PC-3 (cell line): Measurements from ENCODE around the gene LFNG. TPM values are rescaled to one million over a fixed set of nuclear protein-coding genes. Genes with fewer than 3 reads are reported as not detected.

Source experiments
- ATAC-seq: fragments of 200-7000 bp; cut with Tn5 transposase; 2 replicates; pipeline ENCODE4 v1.9.1; 2020; ENCODE audit warnings: mild to moderate bottlenecking, moderate library complexity
- BruUV-seq: library from RNA; stranded (reverse); fragments of 400-500 nt; replicated peaks from 2 replicates; lab custom pipeline; 2021; lab: Mats Ljungman, UMichigan
- CTCF ChIA-PET: fragments of 300-600 bp; sonication (Branson Sonifier 250); formaldehyde crosslinking; loops from one replicate; lab custom pipeline; 2022; ENCODE audit warnings: antibody characterized with exemption; lab: Charles Lee
- POLR2A ChIA-PET: fragments of 300-600 bp; sonication (Branson Sonifier 250); formaldehyde crosslinking; loops from one replicate; lab custom pipeline; 2022; ENCODE audit warnings: antibody characterized with exemption; ENCODE audit not compliant: unreplicated experiment; lab: Charles Lee
- DNase-seq: peaks from one replicate; pipeline ENCODE4 v3.0.0-alpha.2; 2015
- H2AFZ ChIP-seq: fragments of 300-600 bp; sonication (generic); 2 replicates; pipeline ENCODE4 v1.6.0; 2016; ENCODE audit warnings: antibody characterized with exemption, low read length
- H3F3A ChIP-seq: fragments of 300-600 bp; sonication (generic); one replicate; pipeline ENCODE4 v1.6.0; 2017; ENCODE audit warnings: antibody characterized with exemption, low read length, control low read depth, mild to moderate bottlenecking; ENCODE audit not compliant: unreplicated experiment
- H3K27ac ChIP-seq: fragments of 300-600 bp; sonication (generic); 2 replicates; pipeline ENCODE4 v1.5.1; 2016; ENCODE audit warnings: mild to moderate bottlenecking, low read length
- H3K27me3 ChIP-seq: fragments of 300-600 bp; sonication (generic); 2 replicates; pipeline ENCODE4 v1.6.1; 2016; ENCODE audit warnings: low read length, mixed read lengths
- H3K36me3 ChIP-seq: fragments of 300-600 bp; sonication (generic); 2 replicates; pipeline ENCODE4 v1.6.1; 2016; ENCODE audit warnings: low read depth, mixed run types, low read length, mixed read lengths
- H3K4me1 ChIP-seq: fragments of 300-600 bp; sonication (generic); 2 replicates; pipeline ENCODE4 v1.5.1; 2016; ENCODE audit warnings: low read length; ENCODE audit not compliant: insufficient read depth
- H3K4me2 ChIP-seq: fragments of 300-600 bp; sonication (generic); 2 replicates; pipeline ENCODE4 v1.6.0; 2016; ENCODE audit warnings: low read length
- H3K4me3 ChIP-seq: fragments of 300-600 bp; sonication (generic); 2 replicates; pipeline ENCODE4 v1.5.1; 2016; ENCODE audit warnings: mild to moderate bottlenecking, low read length, mixed read lengths
- H3K79me2 ChIP-seq: fragments of 300-600 bp; sonication (generic); 2 replicates; pipeline ENCODE4 v1.6.1; 2017; ENCODE audit warnings: low read length, mixed read lengths
- H3K9ac ChIP-seq: fragments of 300-600 bp; sonication (generic); 2 replicates; pipeline ENCODE4 v1.6.0; 2016; ENCODE audit warnings: mild to moderate bottlenecking, low read length
- H3K9me2 ChIP-seq: fragments of 300-600 bp; sonication (generic); replicated peaks from 2 replicates; pipeline ENCODE4 v1.6.1; 2016; ENCODE audit warnings: mixed run types, low read length, mixed read lengths
- H3K9me3 ChIP-seq: fragments of 300-600 bp; sonication (generic); 2 replicates; pipeline ENCODE4 v1.6.1; 2016; ENCODE audit warnings: low read length, mixed read lengths
- H4K20me1 ChIP-seq: fragments of 300-600 bp; sonication (generic); 2 replicates; pipeline ENCODE4 v1.6.1; 2016; ENCODE audit warnings: low read length, mixed read lengths
- EZH2 ChIP-seq: fragments of 300-600 bp; sonication (generic); IDR thresholded peaks from one replicate; pipeline ENCODE4 v1.6.1; 2017; ENCODE audit warnings: antibody characterized with exemption, mild to moderate bottlenecking, low read length; ENCODE audit not compliant: unreplicated experiment
- EZH2phosphoT487 ChIP-seq: fragments of 300-600 bp; sonication (generic); IDR thresholded peaks from 2 replicates; pipeline ENCODE4 v1.6.1; 2018; ENCODE audit warnings: mild to moderate bottlenecking, antibody characterized with exemption, low read length, borderline replicate concordance
- intact Hi-C: fragments of 100-400 bp; cut with micrococcal nuclease; formaldehyde crosslinking; loops from 2 replicates; pipeline ENCODE4 v1.9.0; 2023
- total RNA-seq: library from RNA; depleted of rRNA; stranded (reverse); fragments of >200 nt; gene quantifications from 2 replicates; pipeline ENCODE4 v1.2.3, GENCODE V29; 2014
- TF ChIP-seq, protein P1 (sequence below): fragments of 300-600 bp; sonication (generic); conservative IDR thresholded peaks from 2 replicates; pipeline ENCODE4 v1.5.1; 2017; ENCODE audit warnings: antibody characterized with exemption, low read depth, mild to moderate bottlenecking, low read length

The LFNG gene
- total RNA-seq, 1 experiment from 2014 or later, result 7.7 TPM

DNA sequence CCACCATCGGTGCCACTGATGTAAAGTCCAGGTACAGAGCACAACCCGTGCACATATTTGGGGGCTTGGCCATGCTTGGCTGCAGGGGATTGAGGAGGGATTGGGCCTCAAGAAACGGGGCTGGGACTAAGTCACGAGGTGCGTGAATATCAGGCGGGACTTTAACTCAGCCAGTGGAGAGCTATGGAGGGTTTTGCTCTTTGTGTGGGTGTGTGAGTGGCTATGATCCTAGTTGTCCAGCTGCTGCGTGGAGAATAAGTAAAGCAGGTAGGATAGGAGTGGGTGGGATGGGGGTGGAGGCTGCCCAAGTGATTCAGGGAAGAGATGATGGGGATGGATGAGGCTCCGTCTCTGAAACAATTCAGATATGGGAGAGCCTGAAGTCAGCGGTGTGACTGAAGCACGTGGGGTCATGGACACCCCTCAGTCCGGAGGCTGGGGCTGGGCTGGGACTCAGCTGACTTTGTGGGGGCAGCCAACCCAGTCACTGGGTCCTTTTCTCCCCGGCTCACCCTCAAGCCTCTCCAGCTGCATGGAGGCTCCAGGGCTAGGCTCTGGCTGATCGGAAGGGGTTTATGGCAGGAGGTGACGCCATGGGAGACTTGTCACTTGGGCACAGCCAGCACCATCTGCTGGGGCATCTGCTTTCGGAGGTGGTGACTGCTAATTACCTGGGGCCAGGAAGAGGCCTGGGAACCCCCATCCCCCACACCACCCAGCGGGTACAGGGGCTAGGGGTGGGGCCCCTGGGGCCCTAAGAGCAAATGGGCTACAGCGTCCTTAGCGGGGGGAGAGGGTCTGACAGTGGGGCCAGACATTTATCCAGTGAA is 1.7 kb upstream of the LFNG start:
- peaks cover 34% of the 10 kb centered on the region for H3K4me1 ChIP-seq
- no peak overlapping the region for H3K27ac ChIP-seq

DNA sequence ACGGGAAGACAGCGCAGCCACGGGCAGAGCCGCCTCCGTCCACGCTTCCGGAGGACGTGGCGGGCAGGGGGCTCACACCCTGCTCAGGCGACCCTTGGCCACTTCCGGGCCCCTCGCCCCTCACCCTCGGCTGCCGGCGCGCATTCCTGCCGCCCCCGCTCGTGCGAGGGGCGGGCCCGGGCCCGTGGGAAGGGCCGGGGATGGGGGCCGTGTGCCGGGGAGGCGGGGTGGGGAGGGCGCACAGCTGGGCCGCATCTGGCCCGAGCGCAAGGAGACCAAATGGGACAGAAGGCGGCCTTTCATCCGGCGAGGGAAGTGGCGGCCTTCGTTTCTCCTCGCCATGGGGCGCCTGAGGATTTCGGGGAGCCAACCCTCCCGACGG is 846 bp upstream of the LFNG start:
- DNase-seq (no peak), ATAC-seq (no peak)
- intact Hi-C loops, result loop anchor here (5.0 kb wide), 1 partner anchor 41 kb away; the partner anchor contains the start of gene GRIFIN
- POLR2A ChIA-PET, result no interaction called here
- no peak overlapping the region for H3K9ac ChIP-seq
- H3K9me2 ChIP-seq, result no peaks in the 10 kb centered on the region
- no TSS peak for BruUV-seq
- H3K4me2 ChIP-seq, result peak overlapping the region; percentile 79
- peaks cover 8% of the 10 kb centered on the region; the same call in 1 of the 2 replicates for H3K79me2 ChIP-seq
- TF ChIP-seq EZH2 (no peak), EZH2phosphoT487 (no peak)
- TF ChIP-seq, protein P1, sequence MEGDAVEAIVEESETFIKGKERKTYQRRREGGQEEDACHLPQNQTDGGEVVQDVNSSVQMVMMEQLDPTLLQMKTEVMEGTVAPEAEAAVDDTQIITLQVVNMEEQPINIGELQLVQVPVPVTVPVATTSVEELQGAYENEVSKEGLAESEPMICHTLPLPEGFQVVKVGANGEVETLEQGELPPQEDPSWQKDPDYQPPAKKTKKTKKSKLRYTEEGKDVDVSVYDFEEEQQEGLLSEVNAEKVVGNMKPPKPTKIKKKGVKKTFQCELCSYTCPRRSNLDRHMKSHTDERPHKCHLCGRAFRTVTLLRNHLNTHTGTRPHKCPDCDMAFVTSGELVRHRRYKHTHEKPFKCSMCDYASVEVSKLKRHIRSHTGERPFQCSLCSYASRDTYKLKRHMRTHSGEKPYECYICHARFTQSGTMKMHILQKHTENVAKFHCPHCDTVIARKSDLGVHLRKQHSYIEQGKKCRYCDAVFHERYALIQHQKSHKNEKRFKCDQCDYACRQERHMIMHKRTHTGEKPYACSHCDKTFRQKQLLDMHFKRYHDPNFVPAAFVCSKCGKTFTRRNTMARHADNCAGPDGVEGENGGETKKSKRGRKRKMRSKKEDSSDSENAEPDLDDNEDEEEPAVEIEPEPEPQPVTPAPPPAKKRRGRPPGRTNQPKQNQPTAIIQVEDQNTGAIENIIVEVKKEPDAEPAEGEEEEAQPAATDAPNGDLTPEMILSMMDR, result no peak
- H3F3A ChIP-seq, result no peaks in the 10 kb centered on the region
- no peak overlapping the region for H3K27ac ChIP-seq
- peaks cover 42% of the 10 kb centered on the region for H3K4me1 ChIP-seq
- CTCF ChIA-PET, result interaction anchor here (0.7 kb wide), 1 partner anchor 17 kb away, joined by 3 read pairs; no protein-coding TSS in a partner anchor
- no peaks in the 10 kb centered on the region for H4K20me1 ChIP-seq
- no peaks in the 10 kb centered on the region for H3K27me3 ChIP-seq
- no peaks in the 10 kb centered on the region for H3K9me3 ChIP-seq
- H3K4me3 ChIP-seq, result no peak overlapping the region; the same call in 1 of the 2 replicates
- H3K36me3 ChIP-seq, result no peaks in the 10 kb centered on the region
- peak overlapping the region; percentile 73 for H2AFZ ChIP-seq

More for the DNA sequence above, 1.7 kb upstream of the LFNG start:
- H3K4me3 ChIP-seq, result no peak overlapping the region
- no peaks in the 10 kb centered on the region for H3F3A ChIP-seq
- H3K79me2 ChIP-seq, result peaks cover 8% of the 10 kb centered on the region; the same call in 1 of the 2 replicates
- no peaks in the 10 kb centered on the region for H4K20me1 ChIP-seq
- TF ChIP-seq EZH2phosphoT487 (no peak), EZH2 (no peak)
- TF ChIP-seq, protein P1, result no peak
- intact Hi-C loops, result loop anchor here (5.0 kb wide), 1 partner anchor 41 kb away; the partner anchor contains the start of gene GRIFIN
- H3K36me3 ChIP-seq, result no peaks in the 10 kb centered on the region
- no peak overlapping the region for H2AFZ ChIP-seq
- H3K4me2 ChIP-seq, result peak overlapping the region; percentile 34
- H3K9ac ChIP-seq, result no peak overlapping the region
- DNase-seq (no peak), ATAC-seq (no peak)
- no TSS peak for BruUV-seq
- POLR2A ChIA-PET, result no interaction called here
- H3K9me3 ChIP-seq, result no peaks in the 10 kb centered on the region
- CTCF ChIA-PET, result no interaction called here
- H3K9me2 ChIP-seq, result no peaks in the 10 kb centered on the region
- H3K27me3 ChIP-seq, result no peaks in the 10 kb centered on the region
